ENCODE measurements around the gene STXBP4.
A peak's percentile ranks its signal among the peaks of the same experiment; 100 is the strongest.
"Not testable (repeated sequence)": the region's sequence is repeated elsewhere in the genome, so short reads cannot be mapped to it uniquely, and the experiment has no call there.

Gene STXBP4

DNA sequence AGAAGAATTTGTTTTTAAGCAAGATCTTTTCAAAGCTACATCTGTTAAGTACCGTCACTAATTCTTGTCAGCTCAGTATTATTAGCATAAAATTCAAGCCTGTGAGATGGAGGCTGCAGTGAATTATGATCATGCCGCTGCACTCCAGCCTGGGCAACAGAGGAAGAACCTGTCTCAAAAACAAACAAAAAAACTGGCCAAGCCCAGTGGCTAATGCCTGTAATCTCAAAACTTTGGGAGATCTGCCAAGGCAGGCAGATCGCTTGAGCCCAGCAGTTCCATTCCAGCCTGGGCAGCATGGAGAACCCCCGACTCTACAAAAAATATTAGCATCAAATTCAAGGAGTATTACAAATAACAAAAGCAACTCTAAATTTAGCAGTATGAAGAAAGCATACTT lies 88.0 kb downstream of the STXBP4 start:
- no peak for DNase-seq

DNA sequence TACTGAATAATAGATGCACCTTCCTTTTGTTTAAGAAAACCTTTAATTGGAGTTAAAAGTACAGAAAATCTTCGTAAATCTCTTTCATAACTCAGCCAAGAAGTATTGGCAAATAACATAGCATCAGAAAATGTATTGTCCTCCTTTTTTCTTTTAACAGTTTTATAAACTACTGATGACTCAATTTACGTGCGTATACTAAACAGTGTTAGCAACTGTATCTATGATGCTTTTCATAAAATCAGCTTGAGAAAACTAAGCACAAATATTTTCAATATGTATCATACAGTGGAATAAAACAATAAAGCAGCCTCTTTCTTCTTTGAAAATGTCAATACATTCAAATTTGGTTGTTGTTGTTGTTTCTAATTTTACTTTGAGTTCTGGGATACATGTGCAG lies 88.6 kb downstream of the STXBP4 start:
- DNase-seq, result no peak

DNA sequence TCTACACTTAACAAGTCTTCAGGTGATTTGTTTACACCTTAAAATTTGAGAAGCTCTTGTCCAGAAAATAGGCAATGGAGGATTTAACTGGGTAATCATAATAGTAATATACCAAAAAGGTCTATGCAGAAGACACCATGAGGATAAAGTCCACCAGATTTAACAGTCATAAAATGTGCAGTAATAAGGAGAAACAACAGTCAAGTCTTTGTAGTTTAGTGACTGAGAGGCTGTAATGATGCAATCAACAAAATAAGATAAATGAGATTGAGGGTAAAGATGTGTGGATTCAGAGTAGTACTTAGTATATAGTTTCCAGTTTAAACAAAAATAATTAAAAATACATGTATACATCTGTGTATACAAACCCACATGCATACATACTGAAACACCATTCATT lies 91.2 kb downstream of the STXBP4 start:
- DNase-seq, result no peak

DNA sequence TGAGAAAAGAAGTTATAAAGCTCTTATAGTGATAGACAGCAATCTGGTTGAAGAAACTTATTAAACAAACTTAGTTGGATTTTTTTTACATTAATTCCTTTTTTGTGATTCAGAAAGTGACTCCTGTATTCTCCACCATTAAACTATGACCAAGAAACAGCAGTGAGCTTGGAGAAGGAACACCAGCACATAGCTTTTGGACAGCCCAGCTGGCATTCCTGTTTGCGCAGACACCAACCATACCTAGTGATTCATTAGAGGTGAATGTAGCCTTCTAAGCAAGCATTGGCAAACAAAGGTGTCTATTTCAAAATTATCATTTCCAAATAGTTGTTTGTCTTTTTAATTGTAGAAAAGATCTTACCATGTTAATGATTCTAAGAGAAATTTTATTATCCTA lies 94.4 kb downstream of the STXBP4 start:
- DNase-seq, result no peak

DNA sequence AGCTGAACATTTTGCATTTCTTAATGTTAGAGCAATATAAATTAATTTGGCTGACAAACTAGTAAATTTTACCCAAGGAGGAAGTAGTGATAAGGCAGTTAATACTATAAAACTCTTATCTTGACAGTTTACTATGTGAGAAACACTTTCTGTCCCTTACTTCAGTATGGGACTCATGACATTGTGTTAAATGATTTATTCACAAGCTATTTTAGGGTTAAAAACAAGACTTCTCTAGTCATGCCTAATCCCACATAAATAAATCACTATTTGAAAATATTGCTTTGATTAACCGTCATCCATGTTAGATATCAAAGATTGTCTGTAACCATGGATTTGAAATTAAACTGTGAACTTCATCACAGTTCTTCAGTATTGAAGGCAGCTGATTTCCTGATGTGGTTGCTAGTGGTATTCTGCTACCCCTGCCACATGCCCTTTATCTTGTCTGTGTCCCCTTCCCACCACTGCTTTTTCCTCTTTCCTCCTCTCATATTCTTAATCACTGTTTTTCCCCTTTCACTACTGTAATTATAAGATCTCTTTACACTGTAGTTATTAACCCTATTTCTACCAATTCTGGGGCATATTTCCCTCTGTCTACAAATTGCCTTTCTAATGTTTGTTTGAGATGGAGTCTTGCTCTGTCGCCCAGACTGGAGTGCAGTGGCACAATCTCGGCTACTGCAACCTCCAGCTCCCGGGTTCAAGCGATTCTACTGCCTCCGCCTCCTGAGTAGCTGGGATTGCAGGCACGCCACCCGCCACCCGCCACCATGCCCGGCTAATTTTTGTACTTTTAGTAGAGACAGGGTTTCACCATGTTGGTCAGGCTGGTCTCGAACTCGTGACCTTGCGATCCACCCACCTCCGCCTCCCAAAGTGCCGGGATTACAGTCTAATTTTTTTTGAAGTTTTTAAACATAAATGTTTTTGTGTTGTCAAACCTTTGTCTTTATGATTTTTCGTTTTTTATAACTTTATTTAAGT lies 95.6 kb downstream of the STXBP4 start:
- DNase-seq, result no peak

DNA sequence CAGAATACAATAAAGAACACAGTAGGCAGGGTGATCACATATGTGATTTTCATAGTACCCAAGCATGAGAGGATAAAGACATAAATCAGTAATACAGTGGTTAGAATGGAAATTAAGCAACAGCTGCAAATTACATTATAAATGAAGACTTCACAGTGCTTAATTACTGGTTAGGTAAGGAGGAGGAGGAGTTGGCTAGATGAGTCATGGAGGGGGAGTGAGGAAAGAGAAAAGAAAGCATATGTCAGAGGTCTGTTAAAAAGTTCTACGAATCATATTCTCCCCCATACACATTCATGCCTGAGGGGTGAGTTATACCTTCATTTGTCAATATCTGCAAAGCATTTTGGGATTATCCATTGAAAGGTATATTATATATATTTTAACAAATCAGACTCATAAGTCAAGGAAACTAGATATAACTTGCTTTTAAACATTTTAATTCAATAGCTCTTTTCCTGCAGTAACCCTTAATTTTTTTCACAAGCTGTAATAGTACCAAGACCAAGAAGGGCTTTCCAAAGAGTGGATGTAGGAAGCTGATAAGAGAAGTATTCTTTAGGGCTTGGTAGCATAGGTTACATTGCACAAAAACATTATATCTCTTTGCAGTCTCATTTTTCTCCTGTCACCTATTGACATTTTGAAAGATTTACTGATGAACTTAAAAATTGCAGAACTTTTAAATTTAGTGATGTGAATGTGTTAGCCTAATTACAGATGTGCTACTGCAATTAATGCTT lies 99.3 kb downstream of the STXBP4 start:
- no peak for DNase-seq

DNA sequence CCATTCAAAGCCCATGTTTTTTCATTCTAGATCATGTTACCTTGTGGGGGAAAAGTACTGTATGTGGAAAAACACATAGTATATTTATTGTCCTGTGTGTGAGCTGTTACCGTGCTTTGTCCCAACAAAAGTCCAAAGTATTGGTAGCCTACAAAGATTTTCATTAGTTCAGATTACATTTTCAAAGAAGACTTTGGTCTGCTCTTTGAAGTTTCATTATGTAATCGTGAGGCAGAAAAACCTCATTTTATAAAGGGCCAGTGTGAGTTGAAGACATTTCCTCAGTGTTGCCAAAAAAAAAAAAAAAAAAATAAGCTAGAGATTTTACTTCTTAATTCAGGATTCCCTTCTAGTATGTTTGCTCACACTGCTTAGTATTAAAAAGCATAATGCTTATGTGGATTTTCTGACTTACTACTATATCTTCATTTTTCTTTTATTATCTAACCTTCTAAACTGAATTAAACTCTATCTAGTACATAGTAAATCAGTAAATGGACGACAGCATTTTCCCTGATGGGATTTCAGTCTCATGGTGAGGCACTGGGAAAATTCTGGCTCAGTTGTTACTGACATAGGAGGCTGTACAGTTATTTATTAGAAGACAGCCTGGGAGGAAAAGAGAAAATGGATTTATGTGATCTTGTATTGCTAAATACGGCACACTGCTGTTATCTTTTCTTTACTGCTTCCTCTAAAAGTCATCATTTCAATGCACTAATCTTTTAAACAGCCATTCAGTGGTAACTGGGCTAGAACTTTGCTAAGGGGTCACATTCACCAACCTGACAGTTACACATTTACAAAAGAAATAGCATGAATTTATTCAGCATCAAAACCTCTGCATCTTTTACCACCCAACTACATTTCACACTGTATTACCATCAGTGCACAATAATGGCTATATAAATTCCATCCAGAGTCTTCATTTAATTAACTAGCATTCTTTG lies 100.6 kb downstream of the STXBP4 start:
- no peak for DNase-seq

DNA sequence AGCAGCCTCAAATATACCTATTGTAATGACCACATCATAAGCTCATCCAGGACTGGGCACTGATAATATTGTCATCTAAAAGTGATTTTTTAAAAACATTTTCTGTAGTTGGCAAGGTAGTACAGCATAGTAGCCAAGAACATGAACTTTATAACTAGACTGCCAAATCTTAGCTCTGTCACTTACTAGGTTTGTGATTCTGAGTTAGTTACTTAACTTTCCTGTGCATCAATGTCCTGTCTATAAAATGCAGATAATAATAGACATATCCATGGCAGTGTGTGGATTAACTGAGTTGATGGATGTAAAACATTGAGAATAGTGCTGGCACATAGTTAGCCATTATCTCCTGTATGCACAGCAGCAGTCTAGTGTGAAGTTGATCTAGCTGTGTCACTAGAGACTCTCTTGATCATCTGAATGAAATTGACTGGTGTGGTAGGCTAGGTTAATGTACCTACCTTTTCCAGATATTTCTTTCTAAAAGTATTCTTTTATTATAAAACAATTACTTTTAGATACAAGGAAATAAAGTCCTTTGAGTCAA lies 101.5 kb downstream of the STXBP4 start:
- no peak for DNase-seq

DNA sequence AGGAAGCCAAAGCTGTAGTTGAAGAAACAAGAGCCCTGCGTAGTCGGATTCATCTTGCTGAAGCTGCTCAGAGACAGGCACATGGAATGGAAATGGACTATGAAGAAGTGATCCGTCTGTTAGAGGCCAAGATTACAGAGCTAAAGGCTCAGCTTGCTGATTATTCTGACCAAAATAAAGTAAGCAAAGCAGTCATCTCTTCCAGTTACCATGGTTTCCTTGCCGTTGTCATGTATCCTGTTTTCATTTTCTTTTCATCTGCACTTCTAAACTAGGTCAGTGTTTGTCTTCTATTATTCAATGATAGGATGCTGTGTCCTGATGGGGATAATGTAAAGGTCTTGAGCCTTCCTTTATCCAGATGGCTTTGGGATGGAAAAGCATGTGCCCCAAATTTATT lies 104.3 kb downstream of the STXBP4 start:
- DNase-seq, result no peak

DNA sequence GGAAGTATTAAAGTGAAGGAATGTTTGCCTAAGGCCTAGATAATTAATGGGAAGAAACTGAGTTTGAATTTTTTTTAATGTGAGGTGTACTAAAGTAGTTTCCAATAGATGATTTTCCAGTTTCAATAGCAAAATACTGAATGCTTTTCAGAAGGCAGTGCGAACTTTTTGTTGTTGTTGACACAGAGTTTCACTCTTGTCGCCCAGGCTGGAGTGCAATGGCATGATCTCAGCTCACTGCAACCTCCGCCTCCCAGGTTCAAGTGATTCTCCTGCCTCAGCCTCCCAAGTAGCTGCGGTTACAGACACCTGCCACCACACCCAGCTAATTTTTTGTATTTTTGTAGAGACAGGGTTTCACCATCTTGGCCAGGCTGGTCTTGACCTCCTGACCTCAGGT lies 104.9 kb downstream of the STXBP4 start:
- DNase-seq, result not testable (repeated sequence)

DNA sequence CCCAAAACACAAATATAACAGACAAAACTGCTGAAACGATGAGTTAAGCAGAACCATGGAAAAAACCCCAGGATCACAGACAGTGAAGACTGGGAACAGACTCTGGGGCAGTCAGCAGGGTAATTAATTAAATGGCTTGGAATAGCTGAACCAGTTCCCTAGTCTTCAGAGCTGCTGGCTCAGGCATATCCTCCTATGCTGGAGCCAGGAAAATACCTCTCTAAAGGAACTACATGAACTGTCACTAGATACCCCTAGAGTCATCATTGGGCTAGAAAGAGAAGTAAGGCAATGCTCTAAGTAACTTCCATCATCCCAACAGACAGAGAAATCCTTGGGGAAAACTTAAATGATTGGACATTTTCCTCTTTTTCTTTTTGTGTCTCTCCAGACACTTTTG lies 113.0 kb downstream of the STXBP4 start:
- DNase-seq, result no peak

DNA sequence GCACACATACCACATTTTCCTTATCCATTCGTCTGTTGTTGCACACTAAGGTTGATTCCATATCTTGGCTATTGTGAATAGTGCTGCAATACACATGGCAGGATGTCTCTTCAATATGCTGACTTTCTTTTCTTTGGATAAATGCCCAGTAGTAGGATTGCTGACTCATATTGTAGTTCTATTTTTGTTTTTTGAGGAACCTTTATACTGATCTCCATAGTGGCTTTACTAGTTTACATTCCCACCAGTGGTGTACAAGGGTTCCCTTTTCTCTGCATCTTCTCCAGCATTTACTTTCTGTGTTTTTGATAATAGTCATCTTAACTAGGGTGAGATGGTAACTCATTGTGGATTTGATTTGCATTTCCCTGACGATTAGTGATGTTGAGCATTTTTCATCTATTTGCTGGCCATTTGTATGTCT lies 118.1 kb downstream of the STXBP4 start:
- no peak for DNase-seq

DNA sequence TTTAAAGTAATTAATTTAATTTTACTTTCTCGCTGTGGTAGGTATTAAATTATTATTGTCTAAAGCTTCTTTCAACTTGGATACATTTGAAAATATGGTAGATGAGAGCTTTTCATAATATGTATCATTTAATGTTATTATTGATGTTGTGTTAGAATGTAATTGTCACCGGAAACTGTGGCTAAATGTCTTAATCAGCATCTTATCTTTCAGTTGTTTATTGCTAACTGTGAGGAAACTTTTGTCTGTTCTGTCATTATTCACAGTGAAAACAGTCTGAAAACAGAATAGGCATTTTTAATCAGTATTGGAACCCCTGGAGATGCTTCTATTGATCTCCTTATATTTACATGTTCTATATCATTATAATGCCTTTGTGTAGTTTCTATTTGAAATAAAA lies 120.7 kb downstream of the STXBP4 start:
- no peak for DNase-seq

DNA sequence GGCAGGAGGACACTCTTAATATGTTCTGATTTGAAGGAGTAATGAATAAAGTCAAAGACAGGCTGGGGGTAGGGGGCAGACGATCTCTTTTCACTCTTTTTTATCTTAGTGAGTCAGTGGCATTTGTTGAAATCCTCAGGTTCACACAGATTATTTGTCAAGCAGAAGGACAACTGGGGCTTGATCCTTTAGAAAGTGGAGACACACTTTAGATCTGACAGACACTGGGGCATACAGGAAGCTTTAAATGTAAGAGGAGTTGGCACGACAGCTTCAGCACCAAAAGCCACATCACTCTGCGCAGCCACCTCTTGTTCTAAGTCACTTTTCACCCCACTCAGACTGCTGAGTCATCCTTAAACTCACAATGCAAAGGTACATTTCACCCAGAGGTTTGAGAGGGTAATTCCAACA lies 121.5 kb downstream of the STXBP4 start:
- DNase-seq, result peak in 1 of 4 experiments; percentile 4

DNA sequence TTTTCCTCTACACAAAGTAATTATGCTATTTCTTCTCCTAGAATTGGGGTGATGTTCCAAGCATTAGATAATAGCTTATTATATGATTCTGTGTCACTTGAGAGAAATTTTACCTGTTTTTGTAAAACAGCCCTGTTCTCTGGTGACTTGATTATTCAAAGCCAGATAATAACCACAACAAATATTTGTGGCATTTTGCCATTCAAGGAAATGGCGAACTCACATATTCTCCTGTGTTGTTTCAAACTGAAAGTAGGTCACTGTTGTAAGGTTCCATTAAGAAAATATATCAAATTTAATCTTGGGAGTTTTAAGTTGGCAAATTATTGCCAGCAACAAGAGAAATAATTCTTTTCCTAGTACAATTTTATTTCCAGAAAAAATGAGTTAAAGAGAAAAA lies 124.8 kb downstream of the STXBP4 start:
- no peak for DNase-seq

DNA sequence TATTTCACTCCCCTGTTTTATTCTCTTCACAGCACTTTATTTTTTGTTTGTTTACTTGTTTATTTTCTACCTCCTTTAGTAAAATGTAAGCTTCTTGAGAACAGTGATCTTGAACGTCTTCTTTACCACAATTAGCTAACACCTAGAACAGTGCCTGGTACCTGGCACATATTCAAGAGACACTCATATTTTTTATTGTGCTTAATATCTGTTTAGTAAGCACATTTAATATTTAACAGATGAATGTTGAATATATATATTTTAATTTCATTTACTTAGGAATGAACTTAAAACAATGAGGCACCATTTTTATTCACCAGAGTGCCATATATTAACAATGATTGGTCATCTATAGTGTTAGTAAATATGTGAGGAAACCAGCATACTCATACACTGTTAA lies 130.2 kb downstream of the STXBP4 start:
- no peak for DNase-seq

DNA sequence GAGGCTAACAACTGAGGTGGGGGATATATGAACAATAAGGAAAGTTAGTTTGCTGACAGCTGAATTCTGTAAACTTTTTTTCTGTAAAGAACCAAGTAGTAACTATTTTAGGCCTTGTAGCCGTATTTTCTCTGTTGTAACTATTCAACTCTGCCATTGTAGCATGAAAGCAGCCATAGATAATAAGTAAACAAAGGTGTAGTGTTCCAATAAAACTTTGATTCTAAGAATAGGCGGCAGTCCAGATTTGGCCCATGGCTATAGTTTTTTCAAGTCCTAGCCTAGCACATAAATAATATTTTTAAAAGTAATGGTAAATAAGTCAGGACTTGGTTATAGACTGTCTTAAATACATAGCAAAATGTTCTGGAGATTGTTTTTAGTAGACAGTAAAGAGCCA lies 142.0 kb downstream of the STXBP4 start:
- DNase-seq, result no peak

DNA sequence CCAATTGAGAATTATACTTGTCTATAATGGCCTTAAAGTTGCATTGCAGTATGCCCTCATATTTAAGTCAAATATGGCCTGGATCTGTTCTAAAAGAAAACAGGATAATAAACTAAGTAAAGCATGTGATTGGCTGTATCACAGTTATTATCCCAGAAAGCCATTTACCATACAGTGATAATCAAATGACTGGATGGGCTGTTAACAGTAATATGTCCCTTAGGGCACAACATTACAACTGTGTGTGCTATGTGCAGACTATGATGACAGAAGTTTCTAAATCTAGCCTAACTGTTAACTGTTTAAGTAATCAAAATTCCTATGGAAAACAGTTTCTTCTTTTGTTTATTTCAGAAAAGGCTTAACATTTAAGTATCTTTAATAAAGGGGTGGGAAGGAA lies 145.7 kb downstream of the STXBP4 start:
- DNase-seq, result no peak

DNA sequence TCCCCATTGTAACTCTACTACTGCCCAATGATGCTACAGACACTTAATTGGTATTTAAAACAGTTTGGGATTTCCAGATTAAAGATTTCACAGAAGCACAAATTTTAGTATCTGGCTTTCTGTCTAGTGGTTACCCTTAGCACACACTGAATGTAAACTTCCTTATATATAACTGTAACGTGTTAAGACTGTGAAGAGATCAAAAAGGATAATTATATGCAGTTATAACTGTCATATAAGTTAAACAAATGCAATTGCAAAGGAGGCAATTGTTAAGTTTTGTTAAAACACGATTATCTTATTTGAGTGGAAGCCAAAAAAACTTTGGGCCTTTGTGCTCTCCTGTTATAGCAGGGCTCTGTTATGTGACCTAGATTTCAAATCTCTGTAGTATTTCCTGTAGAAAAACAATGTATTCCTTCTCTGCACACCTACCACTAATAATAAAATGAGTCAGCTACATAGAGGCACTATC lies 147.9 kb downstream of the STXBP4 start:
- DNase-seq, result no peak

DNA sequence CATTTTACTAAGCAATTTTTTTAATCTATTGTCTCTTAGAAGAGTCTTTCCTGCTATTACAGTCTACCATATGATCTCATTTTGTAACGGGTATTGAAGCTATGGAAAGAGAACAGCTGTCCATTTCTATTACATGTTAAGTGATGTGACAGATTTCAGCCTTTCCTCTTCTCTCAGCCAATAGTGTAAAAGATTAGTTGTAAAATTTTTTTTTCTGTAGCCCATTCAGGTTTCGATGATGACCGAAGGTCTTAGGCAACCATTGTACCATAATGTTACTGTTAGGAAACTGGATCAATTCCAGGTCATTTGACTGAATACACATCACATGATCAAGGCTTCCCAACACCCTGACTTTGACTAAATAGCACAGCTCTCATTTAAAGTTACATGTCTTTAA lies 148.6 kb downstream of the STXBP4 start:
- DNase-seq, result no peak

DNA sequence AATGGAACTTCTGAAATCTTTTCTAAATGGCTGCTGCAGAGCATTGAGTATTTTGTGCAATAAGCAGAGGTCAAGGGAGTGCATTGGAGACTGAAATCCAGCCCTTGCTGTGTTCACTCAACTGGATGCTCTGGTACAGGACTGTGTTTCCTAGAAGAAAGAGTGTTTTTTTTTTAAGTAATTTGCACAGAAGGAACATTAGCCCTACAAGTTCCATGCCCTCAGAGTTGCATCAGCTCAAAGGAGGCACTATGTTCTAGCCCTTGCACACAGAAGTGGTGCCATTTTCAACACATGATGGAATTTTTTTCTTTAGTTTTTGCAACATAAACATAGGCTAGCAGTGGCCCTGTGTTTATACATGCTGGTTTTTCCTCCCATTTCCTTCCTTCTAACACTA lies 152.1 kb downstream of the STXBP4 start:
- no peak for DNase-seq

DNA sequence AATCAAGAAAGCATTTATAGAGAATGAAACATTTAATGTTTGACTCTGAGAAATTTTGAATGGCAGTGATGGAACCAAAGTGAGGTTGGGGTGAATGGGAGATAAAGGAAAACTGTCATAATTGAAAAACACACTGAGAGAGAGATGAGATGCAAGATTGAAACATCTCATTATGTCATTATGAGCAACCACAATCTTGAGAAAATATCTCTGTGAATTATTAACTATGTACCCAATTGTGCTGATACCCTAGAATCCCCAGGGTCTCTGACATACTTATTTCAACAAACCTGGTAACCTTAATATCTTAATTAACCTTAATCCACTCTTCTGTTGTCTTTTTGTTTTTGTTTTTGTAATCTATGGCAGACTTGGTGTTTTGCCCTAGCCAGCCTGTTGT lies 152.7 kb downstream of the STXBP4 start:
- DNase-seq, result no peak

DNA sequence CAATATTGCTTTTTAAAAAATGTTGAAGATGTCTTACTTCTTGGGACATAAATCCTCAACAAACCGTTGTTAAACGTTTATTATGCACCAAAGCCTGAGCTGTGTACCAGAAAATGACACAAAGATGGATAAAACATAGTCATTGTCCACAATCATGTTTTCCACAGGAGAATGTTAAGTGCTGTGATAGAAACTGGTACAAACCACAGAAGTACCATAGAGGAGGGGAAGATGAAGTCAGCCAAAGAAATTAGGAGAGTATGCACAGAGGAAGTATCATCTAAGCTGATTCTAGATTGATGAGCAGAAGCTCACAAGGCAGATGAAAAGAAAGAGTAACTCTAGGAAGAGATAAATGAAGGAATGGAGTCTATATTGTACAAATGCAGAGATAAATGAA lies 153.5 kb downstream of the STXBP4 start:
- no peak for DNase-seq
